Fibroblast of skin of scalp (primary cell): ENCODE data around the gene CACHD1. TPM values are rescaled to one million over a fixed set of nuclear protein-coding genes. Genes with fewer than 3 reads are reported as not detected.

Source experiments
- DNase-seq: peaks from one replicate; pipeline ENCODE4 v3.0.0-alpha.2; 2013
- polyA plus RNA-seq, 2 experiments: library from polyadenylated mRNA; unstranded; fragments of 120-200 nt; gene quantifications; one replicate each; pipeline ENCODE4 v1.2.1, GENCODE V29; 2013; ENCODE audit not compliant: insufficient read length in 2 of 2

Gene CACHD1
- 7.8 TPM for polyA plus RNA-seq (2013, experiment 1 of 2; ENCODE audit: insufficient read length)
- 8.3 TPM for polyA plus RNA-seq (2013, experiment 2 of 2; ENCODE audit: insufficient read length)

- peak; percentile 90 for DNase-seq
Observed at GRCh38 chr1:64469977-64470664, at the start of gene CACHD1. CACHD1 (plus strand) TSS chr1:64470129; CDS start chr1:64470745, 616 bp downstream.

- DNase-seq: no peak
Observed at GRCh38 chr1:64421377-64421776, 48.6 kb upstream of the CACHD1 start.

- DNase-seq: no peak
Observed at GRCh38 chr1:64423526-64423925, 46.4 kb upstream of the CACHD1 start.

- DNase-seq: no peak
Observed at GRCh38 chr1:64424412-64424811, 45.5 kb upstream of the CACHD1 start.

- DNase-seq: no peak
Observed at GRCh38 chr1:64425521-64425920, 44.4 kb upstream of the CACHD1 start.

GRCh38 chr1:64426681-64427080 is 43.2 kb upstream of the CACHD1 start:
- DNase-seq: no peak

- no peak for DNase-seq
Observed at GRCh38 chr1:64427879-64428278, 42.0 kb upstream of the CACHD1 start.

GRCh38 chr1:64433308-64433707 is 36.6 kb upstream of the CACHD1 start:
- no peak for DNase-seq

GRCh38 chr1:64433747-64434146 is 36.2 kb upstream of the CACHD1 start:
- no peak for DNase-seq

- DNase-seq: no peak
Observed at GRCh38 chr1:64435000-64435399, 34.9 kb upstream of the CACHD1 start.

- DNase-seq: no peak
Observed at GRCh38 chr1:64437453-64437852, 32.5 kb upstream of the CACHD1 start.

GRCh38 chr1:64440183-64440826 is 29.6 kb upstream of the CACHD1 start:
- DNase-seq: no peak

- DNase-seq: no peak
Observed at GRCh38 chr1:64451440-64451839, 18.5 kb upstream of the CACHD1 start.

GRCh38 chr1:64453688-64454087 is 16.2 kb upstream of the CACHD1 start:
- DNase-seq: no peak

- DNase-seq: no peak
Observed at GRCh38 chr1:64458915-64459314, 11.0 kb upstream of the CACHD1 start.

- DNase-seq: no peak
Observed at GRCh38 chr1:64459743-64460142, 10.2 kb upstream of the CACHD1 start.

- no peak for DNase-seq
Observed at GRCh38 chr1:64466033-64466432, 3.9 kb upstream of the CACHD1 start.

GRCh38 chr1:64469116-64469976 is 583 bp upstream of the CACHD1 start:
- no peak for DNase-seq

- peak; percentile 33 for DNase-seq
Observed at GRCh38 chr1:64470665-64471217, 812 bp downstream of the CACHD1 start.

GRCh38 chr1:64471218-64472039 is 1.5 kb downstream of the CACHD1 start:
- peak; percentile 38 for DNase-seq

- no peak for DNase-seq
Observed at GRCh38 chr1:64472040-64472376, 2.1 kb downstream of the CACHD1 start.

GRCh38 chr1:64472805-64473204 is 2.9 kb downstream of the CACHD1 start:
- no peak for DNase-seq
